BE2C (cell line): Measurements from ENCODE around the gene MARCOL. TPM values are rescaled to one million over a fixed set of nuclear protein-coding genes. Genes with fewer than 3 reads are reported as not detected.

ENCODE experiments used
- DNase-seq: peaks from one replicate; pipeline ENCODE4 v3.0.0-alpha.2; 2020
- H3K27me3 ChIP-seq: fragments of 250-450 bp; sonication (Bioruptor Pico); 2 replicates; pipeline ENCODE4 v1.5.1; 2020; ENCODE audit warnings: mild to moderate bottlenecking
- H3K36me3 ChIP-seq: fragments of 250-450 bp; sonication (Bioruptor Pico); 2 replicates; pipeline ENCODE4 v1.5.1; 2020; ENCODE audit warnings: mild to moderate bottlenecking
- H3K4me1 ChIP-seq: fragments of 250-450 bp; sonication (Bioruptor Pico); 2 replicates; pipeline ENCODE4 v1.5.1; 2020
- H3K4me3 ChIP-seq: 2 replicates; pipeline ENCODE4 v1.5.1; 2011; ENCODE audit warnings: low read depth, low read length
- H3K9me3 ChIP-seq: fragments of 250-450 bp; sonication (Bioruptor Pico); 2 replicates; pipeline ENCODE4 v1.5.1; 2020
- CTCF ChIP-seq: IDR thresholded peaks from 2 replicates; pipeline ENCODE4 v1.5.1; 2012; ENCODE audit warnings: mild to moderate bottlenecking, low read depth, low read length
- polyA plus RNA-seq: library from polyadenylated mRNA; unstranded; fragments of >200 nt; gene quantifications from one replicate; pipeline ENCODE4 v1.2.1, GENCODE V29; 2012; ENCODE audit warnings: low read depth, missing spikeins; ENCODE audit not compliant: insufficient read length, insufficient read depth

MARCOL gene
- polyA plus RNA-seq, result not detected

GRCh38 chr5:148238418-148238794 is at the start of gene MARCOL:
Gene MARCOL (plus strand): TSS chr5:148238525. CDS start chr5:148238598, 73 bp downstream.
- Histone ChIP-seq H3K36me3 (no peaks in the 10 kb centered on the region), H3K4me3 (no peak within 1 kb of the TSS), H3K4me1 (no peaks in the 10 kb centered on the region), H3K9me3 (no peaks in the 10 kb centered on the region), H3K27me3 (peaks cover 5% of the 10 kb centered on the region; the same call in 1 of the 2 replicates)
- TF ChIP-seq CTCF, result no peak
- DNase-seq, result no peak

- DNase-seq, result no peak
- Histone ChIP-seq H3K36me3 (no peaks in the 10 kb centered on the region), H3K4me1 (no peaks in the 10 kb centered on the region), H3K27me3 (peaks cover 2% of the 10 kb centered on the region), H3K9me3 (no peaks in the 10 kb centered on the region), H3K4me3 (no peak overlapping the region)
- no peak for TF ChIP-seq CTCF
These were observed 47.3 kb upstream of the MARCOL start for GRCh38 chr5:148191010-148191409.

GRCh38 chr5:148193202-148193601 is 45.1 kb upstream of the MARCOL start:
- no peak for TF ChIP-seq CTCF
- Histone ChIP-seq H3K4me3 (no peak overlapping the region), H3K36me3 (no peaks in the 10 kb centered on the region), H3K9me3 (no peaks in the 10 kb centered on the region), H3K4me1 (no peaks in the 10 kb centered on the region), H3K27me3 (no peaks in the 10 kb centered on the region; the same call in none of the 2 replicates)
- DNase-seq, result no peak

GRCh38 chr5:148201151-148201550 is 37.2 kb upstream of the MARCOL start:
- peaks cover 3% of the 10 kb centered on the region; the same call in 1 of the 2 replicates for H3K27me3 ChIP-seq
- DNase-seq, result no peak
- H3K9me3 ChIP-seq, result no peaks in the 10 kb centered on the region
- no peak for TF ChIP-seq CTCF
- H3K36me3 ChIP-seq, result no peaks in the 10 kb centered on the region
- no peaks in the 10 kb centered on the region for H3K4me1 ChIP-seq
- H3K4me3 ChIP-seq, result no peak overlapping the region

GRCh38 chr5:148202531-148203203 is 35.7 kb upstream of the MARCOL start, which contains the start of gene SPINK6:
Gene SPINK6 (plus strand): TSS chr5:148203042. CDS start chr5:148203097, 55 bp downstream.
- Histone ChIP-seq H3K4me1 (no peaks in the 10 kb centered on the region), H3K9me3 (no peaks in the 10 kb centered on the region), H3K4me3 (no peak within 1 kb of the TSS), H3K27me3 (peaks cover 3% of the 10 kb centered on the region; the same call in 1 of the 2 replicates), H3K36me3 (no peaks in the 10 kb centered on the region)
- DNase-seq, result no peak
- TF ChIP-seq CTCF, result no peak
